ENCODE results near the gene CYB5R3.

Gene CYB5R3

GRCh38 chr22:42644422-42645340 is 4.5 kb downstream of the CYB5R3 start:
- DNase-seq = no peak

DNA sequence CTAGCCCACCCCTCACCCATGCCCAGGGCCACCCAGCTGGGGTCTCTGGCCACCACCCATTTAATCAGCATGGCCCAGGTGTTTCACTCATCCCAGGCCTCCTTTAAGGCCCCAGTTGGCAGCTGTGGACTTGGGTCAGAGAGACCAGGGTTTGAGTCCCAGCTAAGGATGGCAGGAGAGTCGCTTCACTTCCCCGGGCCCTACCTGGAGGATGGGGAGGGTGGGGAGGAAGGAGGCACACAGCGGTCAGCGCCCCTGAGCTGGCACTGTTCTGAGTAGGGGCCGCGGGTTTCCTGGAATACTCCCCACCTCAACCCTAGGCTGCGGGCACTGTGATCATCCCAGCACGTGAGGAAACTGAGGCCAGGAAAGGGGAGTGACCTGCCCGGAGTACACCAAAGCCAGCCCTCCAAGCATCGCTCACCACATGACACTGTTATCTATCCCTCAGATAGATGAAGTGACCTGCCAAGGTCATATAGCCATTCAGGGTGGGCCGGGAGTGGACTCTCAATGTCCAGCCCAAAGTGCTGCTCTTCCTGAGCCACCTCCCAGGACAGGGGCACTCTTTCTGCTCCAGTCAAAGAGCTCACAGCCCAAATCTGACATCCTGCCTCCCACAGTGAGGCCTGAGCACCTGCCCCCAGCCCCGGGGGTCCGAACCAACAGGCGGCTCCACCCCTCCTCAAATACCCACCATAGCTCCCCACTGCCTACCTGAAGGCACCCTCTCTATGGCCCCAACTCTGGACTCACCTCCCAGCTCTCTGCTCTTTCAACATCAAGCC is 5.4 kb downstream of the CYB5R3 start:
- no peak for DNase-seq

GRCh38 chr22:42642806-42643633 is 6.2 kb downstream of the CYB5R3 start:
- DNase-seq = no peak

DNA sequence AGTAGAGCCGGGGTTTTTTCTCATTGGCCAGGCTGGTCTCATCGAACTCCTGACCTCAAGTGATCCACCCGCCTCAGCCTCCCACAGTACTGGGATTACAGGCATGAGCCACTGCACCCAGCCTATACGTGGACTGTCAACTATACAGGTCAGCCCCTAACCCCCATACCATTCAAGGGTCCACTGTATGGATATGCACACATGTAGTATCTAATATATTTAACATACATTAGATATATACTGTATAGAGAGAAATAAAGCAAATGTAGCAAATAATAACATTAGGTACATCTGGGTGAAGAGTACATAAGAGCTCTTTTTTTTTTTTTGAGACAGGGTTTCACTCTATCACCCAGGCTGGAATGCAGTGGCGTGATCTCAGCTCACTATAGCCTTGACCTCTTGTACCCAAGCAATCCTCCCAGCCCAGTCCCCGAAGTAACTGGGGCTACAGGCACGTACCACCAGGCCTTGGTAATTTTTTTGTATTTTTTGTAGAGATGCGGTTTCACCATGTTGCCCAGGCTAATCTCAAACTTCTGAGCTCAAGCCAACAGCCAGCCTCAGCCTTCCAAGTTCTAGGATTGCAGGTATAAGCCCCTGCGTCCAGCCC is 7.3 kb downstream of the CYB5R3 start:
- no peak for DNase-seq

DNA sequence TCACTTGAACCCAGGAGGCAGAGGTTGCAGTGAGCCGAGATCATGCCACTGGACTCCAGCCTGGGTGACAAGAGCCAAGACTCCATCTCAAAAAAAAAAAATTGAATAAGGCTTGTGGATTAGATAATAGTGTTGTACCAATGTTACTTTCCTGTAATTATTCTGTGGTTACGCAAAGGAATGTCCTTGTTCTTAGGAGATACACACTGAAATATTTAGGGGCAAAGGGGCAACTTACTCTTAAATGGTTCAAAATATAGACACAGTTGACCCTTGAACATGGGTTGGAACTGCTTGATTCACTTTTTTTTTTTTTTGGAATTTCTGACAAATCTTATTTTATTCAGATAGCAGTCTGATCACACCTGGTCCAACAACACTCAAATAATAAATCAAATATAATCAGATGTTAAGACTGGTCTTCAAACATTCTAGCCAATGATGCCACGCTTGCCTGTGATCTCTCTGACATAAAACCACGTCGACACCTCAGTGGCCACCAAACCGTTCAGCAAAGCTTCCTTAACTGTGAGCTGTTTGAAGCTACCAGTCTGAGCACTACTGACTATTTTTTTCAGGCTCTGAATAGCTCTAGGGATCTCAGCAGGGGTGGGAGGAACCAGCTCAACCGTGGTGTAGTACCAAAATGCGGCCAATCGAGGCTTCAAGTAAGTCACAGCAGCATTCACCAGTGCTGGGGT is 9.5 kb downstream of the CYB5R3 start:
- DNase-seq = no peak

- DNase-seq = no peak
Measured at GRCh38 chr22:42637555-42637954, 11.6 kb downstream of the CYB5R3 start.

GRCh38 chr22:42636506-42636905 is 12.7 kb downstream of the CYB5R3 start:
- no peak for DNase-seq

DNA sequence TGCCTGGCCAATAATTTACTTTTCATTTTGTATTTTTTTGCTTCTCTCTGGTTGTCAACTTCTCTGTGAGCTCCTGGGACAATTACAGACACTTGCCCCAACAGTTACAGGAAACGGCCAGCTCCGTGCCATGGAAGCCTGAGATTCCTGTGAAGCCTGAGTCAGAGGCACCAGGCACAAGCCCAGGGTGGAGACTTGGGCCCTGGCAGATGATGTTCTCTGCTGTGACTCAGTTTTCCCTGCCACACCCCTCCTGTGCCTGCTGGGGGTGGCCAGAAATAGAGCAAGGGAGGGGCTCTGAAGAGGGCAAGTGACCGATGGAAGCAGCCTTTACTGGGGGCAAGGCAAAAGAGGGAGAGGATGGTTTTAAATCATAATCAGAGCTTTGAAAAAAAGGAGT is 13.7 kb downstream of the CYB5R3 start:
- no peak for DNase-seq

- DNase-seq = no peak
Measured at GRCh38 chr22:42633013-42633412, 16.2 kb downstream of the CYB5R3 start.

- DNase-seq = no peak
Measured at GRCh38 chr22:42632096-42632495, 17.1 kb downstream of the CYB5R3 start.

DNA sequence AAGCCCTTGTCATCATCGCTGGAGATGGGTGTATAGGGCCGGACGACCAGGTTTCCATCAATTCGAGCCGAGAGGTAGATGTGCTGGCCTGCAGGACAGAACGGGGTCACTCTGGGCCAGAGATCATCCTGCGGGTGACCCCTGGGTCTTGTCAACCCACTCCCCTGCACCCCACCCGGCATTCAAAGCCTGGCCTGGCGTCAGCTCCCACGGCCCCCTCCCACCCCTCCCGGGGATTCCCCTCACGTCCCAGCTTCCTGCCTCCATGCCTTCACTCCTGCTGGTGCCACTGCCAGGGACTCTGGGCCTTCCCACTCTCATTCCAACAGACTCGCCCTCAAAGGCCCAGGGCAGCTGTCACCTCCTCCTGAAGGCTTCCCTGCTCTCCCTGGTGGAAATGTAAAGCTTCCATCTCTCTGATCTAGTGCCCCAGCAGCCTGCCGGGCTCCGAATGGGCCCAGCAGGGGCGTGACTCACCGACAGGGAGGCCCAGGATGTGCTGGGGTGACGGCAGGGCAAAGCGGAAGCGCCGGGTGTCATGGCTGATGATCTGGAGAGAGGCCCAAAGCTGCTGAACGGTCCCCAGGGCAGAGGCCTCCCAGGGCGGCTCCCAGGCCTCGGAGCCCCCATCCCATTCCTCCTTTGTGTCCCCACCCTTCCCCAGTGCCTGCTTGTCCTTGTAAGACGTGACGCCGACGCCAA is 18.1 kb downstream of the CYB5R3 start:
- no peak for DNase-seq

GRCh38 chr22:42630211-42630610 is 19.0 kb downstream of the CYB5R3 start:
- DNase-seq = no peak

- no peak for DNase-seq
Measured at GRCh38 chr22:42627981-42628380, 21.2 kb downstream of the CYB5R3 start.

- DNase-seq = no peak
Measured at GRCh38 chr22:42626951-42627625, 22.1 kb downstream of the CYB5R3 start.

DNA sequence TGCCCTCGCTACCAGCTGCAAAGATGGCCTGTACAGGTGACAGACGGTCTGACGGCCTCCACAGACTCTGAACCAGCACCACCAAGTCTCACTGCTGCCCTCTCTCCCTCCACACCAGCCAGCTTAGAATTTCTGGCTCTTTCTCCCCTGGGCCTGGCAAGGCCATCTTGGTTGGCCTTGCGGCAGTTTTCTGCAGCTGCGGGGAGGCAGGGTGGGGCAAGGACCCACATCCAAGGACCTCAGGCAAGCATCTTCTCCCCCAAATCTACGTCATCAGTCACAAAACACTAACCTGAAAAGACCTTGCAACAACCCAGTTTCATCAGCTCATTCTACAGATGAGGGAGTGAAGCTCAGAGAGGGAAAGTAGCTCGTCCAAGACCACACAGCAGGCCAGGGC is 22.8 kb downstream of the CYB5R3 start:
- no peak for DNase-seq

DNA sequence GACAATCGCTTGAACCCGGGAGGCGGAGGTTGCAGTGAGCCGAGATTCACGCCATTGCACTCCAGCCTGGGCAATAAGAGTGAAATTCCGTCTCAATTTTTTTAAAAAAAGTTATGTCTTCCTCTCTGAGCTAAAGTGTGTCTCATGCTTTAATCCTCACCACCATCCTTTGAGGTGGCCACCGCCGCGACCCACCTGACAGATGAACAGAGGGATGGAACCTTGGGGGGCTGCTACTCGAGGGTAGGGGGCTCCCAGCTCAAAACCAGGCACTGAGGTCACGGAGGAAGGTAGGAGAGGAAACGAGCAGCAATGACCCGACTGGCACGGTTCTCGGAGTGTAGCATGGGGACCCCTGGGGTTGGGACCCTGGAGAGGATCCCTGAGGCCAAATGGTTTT is 23.8 kb downstream of the CYB5R3 start:
- DNase-seq = no peak

- DNase-seq = no peak
Measured at GRCh38 chr22:42624551-42625106, 24.6 kb downstream of the CYB5R3 start.

DNA sequence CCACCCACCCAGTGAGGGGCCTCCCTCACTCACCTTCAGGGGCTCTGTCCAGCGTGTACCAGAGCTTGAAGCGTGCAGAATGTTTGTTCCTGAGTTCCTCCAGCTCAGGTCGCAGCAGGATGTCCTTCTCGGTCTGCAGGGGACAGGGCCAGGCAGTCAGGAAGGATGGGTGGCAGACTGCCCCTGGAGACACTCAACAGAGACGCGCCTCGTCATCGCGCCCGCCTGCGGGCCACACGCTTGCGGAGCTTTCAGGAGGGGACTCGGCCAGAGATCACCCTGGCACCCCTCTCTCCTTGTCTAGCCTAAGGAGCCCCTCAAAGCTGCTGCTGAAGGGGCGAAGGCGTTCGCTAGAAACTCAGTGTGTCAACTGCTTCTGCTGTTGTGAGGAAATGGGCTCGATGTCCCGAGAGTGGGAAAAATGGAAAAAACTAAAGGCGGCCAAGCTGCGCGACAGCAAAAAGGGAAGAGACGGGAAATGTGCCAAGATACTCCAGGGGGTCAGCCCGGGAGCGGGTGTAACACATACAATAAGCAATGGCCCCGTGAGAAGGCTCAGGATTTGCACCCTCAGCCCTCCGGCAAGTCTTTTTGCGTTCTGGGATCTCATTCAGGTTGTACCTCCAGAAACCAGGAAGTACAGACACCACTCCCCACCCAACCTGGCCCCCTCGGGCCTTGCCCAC is 25.3 kb downstream of the CYB5R3 start:
- DNase-seq = no peak

- no peak for DNase-seq
Measured at GRCh38 chr22:42623301-42623751, 25.9 kb downstream of the CYB5R3 start.
